GM12801 (cell line): ENCODE measurements around the gene WDFY1.

Experiments used
- CTCF ChIP-seq: IDR thresholded peaks from one replicate; pipeline ENCODE4 v1.5.1; 2011; ENCODE audit warnings: control low read depth; ENCODE audit not compliant: insufficient read length; ENCODE audit errors: extremely low read depth

WDFY1 gene

DNA sequence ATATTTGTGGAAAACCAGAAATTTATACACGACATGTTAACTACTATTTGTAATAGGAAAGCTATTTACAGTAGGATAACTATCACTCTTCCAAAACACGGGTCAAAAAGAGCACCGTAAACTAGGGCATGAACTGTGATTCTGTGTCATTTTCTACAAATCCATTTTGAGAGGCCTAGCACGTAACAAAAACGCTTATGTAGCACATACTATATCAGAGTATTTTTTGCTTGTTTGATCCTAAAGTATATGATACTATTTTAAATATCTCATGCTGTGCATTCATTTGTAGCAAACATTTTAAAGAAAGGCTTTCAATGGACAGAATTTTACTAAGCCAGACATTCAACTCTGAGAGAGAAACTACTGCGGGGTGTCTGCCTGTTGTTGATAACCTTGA lies 45.1 kb downstream of the WDFY1 start:
- no peak for TF ChIP-seq CTCF

GRCh38 chr2:223897669-223898330 lies 47.3 kb downstream of the WDFY1 start:
- no peak for TF ChIP-seq CTCF

- TF ChIP-seq CTCF, result no peak
Measured at GRCh38 chr2:223896833-223897311, 48.3 kb downstream of the WDFY1 start.

DNA sequence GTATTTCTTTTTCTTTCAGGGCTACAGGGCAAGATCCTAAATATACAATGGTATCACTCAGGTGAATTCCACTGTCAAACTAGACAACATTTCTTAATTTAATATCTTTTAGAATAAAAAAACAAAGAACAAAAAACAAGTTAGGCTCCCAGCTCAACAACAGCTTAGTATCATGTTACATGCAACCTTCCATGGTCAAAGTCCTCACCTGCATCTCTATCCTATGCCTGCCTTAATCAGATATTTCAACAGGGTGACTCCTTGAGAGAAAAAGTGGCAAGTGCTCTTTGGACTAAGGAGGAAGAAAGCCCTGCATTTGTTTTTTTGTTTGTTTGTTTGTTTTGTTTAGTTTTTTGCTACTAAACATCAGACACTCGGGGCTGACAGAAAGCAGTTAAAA lies 50.2 kb downstream of the WDFY1 start:
- TF ChIP-seq CTCF, result no peak

- no peak for TF ChIP-seq CTCF
Measured at GRCh38 chr2:223894009-223894408, 51.1 kb downstream of the WDFY1 start.

DNA sequence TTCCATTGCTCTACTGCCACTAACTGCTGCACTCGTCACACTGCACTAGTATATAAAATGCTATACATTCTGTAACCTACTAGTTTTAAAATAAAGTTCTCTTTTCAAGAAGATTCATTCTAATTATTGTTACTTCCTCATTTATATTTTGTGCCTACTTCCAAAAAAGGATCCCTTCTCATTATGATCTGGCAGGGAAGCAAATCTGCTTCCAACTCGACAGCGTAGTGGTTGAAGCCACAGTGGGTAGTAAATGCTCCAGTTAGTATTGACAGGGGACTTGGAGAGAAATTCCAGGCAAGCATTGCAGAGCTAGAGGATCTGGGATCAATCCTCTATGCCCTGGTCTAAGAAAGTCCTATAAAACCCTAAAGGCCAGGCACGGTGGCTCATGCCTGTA lies 54.4 kb downstream of the WDFY1 start:
- no peak for TF ChIP-seq CTCF

DNA sequence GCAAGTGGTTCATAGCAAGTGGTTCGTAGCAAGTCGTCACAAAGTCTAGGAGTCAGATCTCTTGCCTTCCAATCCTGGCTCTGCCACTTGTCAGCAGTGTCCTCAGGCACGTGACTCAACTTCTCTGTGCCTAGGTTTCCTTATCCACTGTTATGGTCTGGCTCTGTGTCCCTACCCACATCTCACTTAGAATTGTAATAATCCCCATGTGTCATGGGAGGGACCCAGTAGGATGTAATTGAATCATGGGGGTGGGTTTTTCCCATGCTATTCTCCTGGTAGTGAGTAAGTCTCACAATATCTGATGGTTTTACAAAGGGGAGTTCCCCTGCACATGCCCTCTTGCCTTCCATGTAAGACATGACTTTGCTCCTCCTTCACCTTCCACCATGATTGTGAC lies 55.9 kb downstream of the WDFY1 start:
- TF ChIP-seq CTCF, result no peak
